NCI-H226 (cell line): ENCODE data around the gene ATP1B4.
"Not testable (repeated sequence)": the region's sequence is repeated elsewhere in the genome, so short reads cannot be mapped to it uniquely, and the experiment has no call there.

Experiments
- DNase-seq: peaks from one replicate; pipeline ENCODE4 v3.0.0-alpha.2; 2015

ATP1B4 gene

GRCh38 chrX:120361764-120362305, at the start of gene ATP1B4:
Gene ATP1B4 (plus strand): TSS chrX:120362089. CDS start chrX:120362169, 80 bp downstream.
- no peak for DNase-seq

- no peak for DNase-seq
These were observed 46.1 kb upstream of the ATP1B4 start for GRCh38 chrX:120315776-120316175.

GRCh38 chrX:120316587-120317283, 45.2 kb upstream of the ATP1B4 start:
- DNase-seq: no peak

GRCh38 chrX:120318411-120318810, 43.5 kb upstream of the ATP1B4 start:
- DNase-seq: no peak

- no peak for DNase-seq
These were observed 40.2 kb upstream of the ATP1B4 start for GRCh38 chrX:120321520-120322281.

GRCh38 chrX:120331116-120331515, 30.8 kb upstream of the ATP1B4 start:
- DNase-seq: no peak

GRCh38 chrX:120332394-120332793, 29.5 kb upstream of the ATP1B4 start:
- no peak for DNase-seq

- no peak for DNase-seq
These were observed 27.7 kb upstream of the ATP1B4 start for GRCh38 chrX:120334151-120334550.

GRCh38 chrX:120334603-120335002, 27.3 kb upstream of the ATP1B4 start:
- no peak for DNase-seq

- DNase-seq: no peak
These were observed 26.6 kb upstream of the ATP1B4 start for GRCh38 chrX:120335289-120335688.

GRCh38 chrX:120336899-120337298, 25.0 kb upstream of the ATP1B4 start:
- DNase-seq: no peak

GRCh38 chrX:120344566-120344965, 17.3 kb upstream of the ATP1B4 start:
- DNase-seq: not testable (repeated sequence)

GRCh38 chrX:120350450-120351138, 11.3 kb upstream of the ATP1B4 start:
- DNase-seq: no peak

GRCh38 chrX:120356084-120356483, 5.8 kb upstream of the ATP1B4 start:
- DNase-seq: no peak

- DNase-seq: no peak
These were observed 4.7 kb upstream of the ATP1B4 start for GRCh38 chrX:120357186-120357585.

- no peak for DNase-seq
These were observed 3.0 kb upstream of the ATP1B4 start for GRCh38 chrX:120358737-120359456.

- DNase-seq: no peak
These were observed 3.4 kb downstream of the ATP1B4 start for GRCh38 chrX:120365320-120365719.

- no peak for DNase-seq
These were observed 4.1 kb downstream of the ATP1B4 start for GRCh38 chrX:120365968-120366367.

GRCh38 chrX:120366794-120367193, 4.9 kb downstream of the ATP1B4 start:
- no peak for DNase-seq

- DNase-seq: no peak
These were observed 5.7 kb downstream of the ATP1B4 start for GRCh38 chrX:120367402-120368109.

GRCh38 chrX:120372667-120373370, 10.9 kb downstream of the ATP1B4 start:
- no peak for DNase-seq
